Measurements from ENCODE around the gene NFIX. TPM values are rescaled to one million over a fixed set of nuclear protein-coding genes. Genes with fewer than 3 reads are reported as not detected.
A peak's percentile ranks its signal among the peaks of the same experiment; 100 is the strongest.

Gene NFIX
- total and polyA plus RNA-seq, 12 donors: 1.3 to 72.8 (median 28.6) TPM

- H3K27me3 ChIP-seq: no peaks in the 10 kb centered on the region
- H3K9me3 ChIP-seq (replicated peaks in 1 of 3): no peaks in the 10 kb centered on the region
- WGBS, 4 donors: 87 to 97% (median 91%) methylated on average over 3 to 25 of the region's 25 CpGs
- no peak for DNase-seq
- H3K27ac ChIP-seq: peak overlapping the region in 1 of 5 donors; percentile 92
- peaks cover 8 to 9% of the 10 kb centered on the region in 2 donors for H3K4me1 ChIP-seq (replicated peaks in 1 of 2)
- peak overlapping the region in 1 of 4 donors; percentile 65 for H3K4me3 ChIP-seq
- intact Hi-C loops (cut with DNase I): loop anchor here in 1 of 2 donors (2.0 kb wide), 1 partner anchor 13 kb away; no protein-coding TSS in a partner anchor
- no peaks in the 10 kb centered on the region for H3K36me3 ChIP-seq (replicated peaks in 1 of 2)
- no peak for TF ChIP-seq CTCF (IDR thresholded peaks at IDR 0.05)
- no peak for TF ChIP-seq POLR2A (IDR thresholded peaks at IDR 0.05)
Measured at GRCh38 chr19:12997179-12997966, 2.1 kb downstream of the NFIX start.

DNA sequence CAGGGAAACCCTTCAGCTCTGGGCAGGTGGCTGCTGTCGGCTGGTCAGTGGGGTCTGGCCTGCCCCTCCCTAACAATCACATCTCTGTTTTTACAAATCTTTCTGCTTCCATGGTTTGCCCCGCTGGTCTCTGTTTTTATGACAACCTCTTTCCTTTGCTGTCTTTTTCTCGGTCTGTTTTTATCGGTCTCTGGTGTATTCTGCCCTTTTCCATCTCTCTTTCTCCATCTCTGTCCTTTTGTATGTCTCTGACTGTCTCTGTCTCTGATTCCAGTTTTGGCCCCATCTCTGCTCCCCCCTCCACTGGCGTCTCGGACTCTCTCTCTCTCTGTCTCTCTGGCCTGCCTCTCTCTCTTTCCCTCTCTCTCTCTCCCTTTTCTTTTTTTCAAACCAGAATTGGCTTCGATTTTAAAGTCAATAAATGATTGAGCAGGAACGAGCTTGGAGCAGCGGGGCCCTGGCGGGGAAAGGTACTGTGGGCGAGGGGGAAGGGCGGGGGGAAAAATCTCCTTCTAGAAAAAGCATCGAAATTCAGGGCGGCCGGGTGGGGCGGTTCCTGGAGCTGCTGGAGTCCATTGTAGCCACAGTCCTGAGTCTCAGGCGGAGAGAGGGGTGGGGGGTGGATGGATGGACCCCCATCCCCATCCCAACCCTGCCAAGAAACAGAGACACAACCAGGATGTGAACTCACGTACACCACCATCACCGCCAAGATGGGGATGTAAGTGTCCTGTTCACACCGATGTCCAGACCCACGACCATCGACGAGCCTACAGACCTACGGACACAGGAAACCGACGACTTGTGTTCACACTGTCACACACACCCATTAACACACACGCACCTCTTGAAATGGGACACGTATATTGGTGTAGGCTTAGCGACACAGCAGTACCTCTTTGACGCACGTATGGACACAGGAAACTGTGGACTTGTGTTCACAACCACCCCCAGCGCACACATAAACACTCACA lies 3.0 kb downstream of the NFIX start:
- H3K27ac ChIP-seq: no peak overlapping the region
- no peak for TF ChIP-seq CTCF (IDR thresholded peaks at IDR 0.05)
- TF ChIP-seq POLR2A (IDR thresholded peaks at IDR 0.05): no peak
- WGBS, 4 donors: 88 to 92% (median 90%) methylated on average over 31 to 32 of the region's 32 CpGs
- H3K9me3 ChIP-seq (replicated peaks in 1 of 3): no peaks in the 10 kb centered on the region
- no peaks in the 10 kb centered on the region for H3K36me3 ChIP-seq (replicated peaks in 1 of 2)
- H3K27me3 ChIP-seq: no peaks in the 10 kb centered on the region
- peaks cover 8 to 13% of the 10 kb centered on the region in 2 donors for H3K4me1 ChIP-seq (replicated peaks in 1 of 2)
- DNase-seq: no peak
- no peak overlapping the region for H3K4me3 ChIP-seq
- intact Hi-C loops (cut with DNase I): loop anchor here in 1 of 2 donors (2.0 kb wide), 1 partner anchor 13 kb away; no protein-coding TSS in a partner anchor

GRCh38 chr19:13001166-13001501 lies 5.9 kb downstream of the NFIX start:
- WGBS, 4 donors: 76 to 98% (median 90%) methylated on average over 8 to 19 of the region's 19 CpGs
- no peak for TF ChIP-seq CTCF (IDR thresholded peaks at IDR 0.05)
- TF ChIP-seq POLR2A (IDR thresholded peaks at IDR 0.05): no peak
- Histone ChIP-seq H3K36me3 (replicated peaks in 1 of 2) (no peaks in the 10 kb centered on the region), H3K9me3 (replicated peaks in 1 of 3) (no peaks in the 10 kb centered on the region), H3K4me3 (no peak overlapping the region), H3K4me1 (replicated peaks in 1 of 2) (peaks cover 8 to 13% of the 10 kb centered on the region in 2 donors), H3K27me3 (no peaks in the 10 kb centered on the region), H3K27ac (peak overlapping the region in 1 of 5 donors; percentile 80)
- intact Hi-C loops (cut with DNase I): no loop called here
- no peak for DNase-seq

All from adrenal gland (tissue), 12 donors.